Ovary (tissue), 9 donors: ENCODE measurements around the gene KRT9. TPM values are rescaled to one million over a fixed set of nuclear protein-coding genes. Genes with fewer than 3 reads are reported as not detected.

Experiments
- DNase-seq, 5 donors: peaks; one replicate each; pipeline ENCODE4 v3.0.0-alpha.2; 2019 to 2020
- H3K27ac ChIP-seq, 2 donors: fragments of 200-600 bp; one replicate each; pipeline versions ENCODE4 v1.5.1 to v1.8.0; 2019 to 2022
- H3K27me3 ChIP-seq: fragments of 200-600 bp; one replicate; pipeline ENCODE4 v1.8.0; 2022
- H3K36me3 ChIP-seq: fragments of 200-600 bp; sonication (generic); one replicate; pipeline ENCODE4 v1.5.1; 2019
- H3K4me1 ChIP-seq: one replicate; pipeline ENCODE4 v1.8.1; 2013; ENCODE audit warnings: mild to moderate bottlenecking, moderate library complexity; ENCODE audit not compliant: insufficient read depth
- H3K4me3 ChIP-seq: fragments of 200-600 bp; sonication (generic); one replicate; pipeline ENCODE4 v1.5.1; 2017
- H3K9me3 ChIP-seq, 2 donors: fragments of 200-600 bp in 1 of 2; sonication (generic) in 1 of 2; one replicate each; pipeline versions ENCODE4 v1.5.1 to v1.8.1; 2013 to 2019; ENCODE audit warnings: mild to moderate bottlenecking in 1 of 2, moderate library complexity in 1 of 2
- EP300 ChIP-seq: sonication (generic); formaldehyde crosslinking; IDR thresholded peaks from one replicate; pipeline ENCODE4 v1.6.1; 2017; ENCODE audit warnings: antibody characterized with exemption
- POLR2A ChIP-seq: fragments of 450-650 bp; IDR thresholded peaks from one replicate; pipeline ENCODE4 v1.6.1; 2017; ENCODE audit warnings: antibody characterized with exemption, mild to moderate bottlenecking, moderate library complexity
- WGBS, 3 donors: extraction: QIAGEN DNeasy Blood & Tissue Kit in 1 of 3; methylation state at CpG; one replicate each; pipeline versions ENCODE4 v1.1.5 to v1.1.7; 2013 to 2017; 5-methylcytosine and 5-hydroxymethylcytosine counted together
- intact Hi-C, 4 donors: fragments of 100-400 bp; cut with DNase I; formaldehyde crosslinking; loops; one replicate each; pipeline versions ENCODE4 v1.11.0 to v1.15.1; 2022 to 2023
- polyA plus RNA-seq, 2 donors: library from polyadenylated mRNA; stranded (reverse); fragments of 200-250 nt in 1 of 2; fragments of 350-450 nt in 1 of 2; fragmentation: Illumina TruSeq in 1 of 2; extraction: RNeasy Lipid Tissue Mini Kit (QIAGEN cat#74804) in 1 of 2; gene quantifications; one replicate each; pipeline ENCODE4 v1.2.3, GENCODE V29; 2013 to 2014
- total RNA-seq, 7 donors: library from RNA; depleted of rRNA in 2 of 7; stranded (reverse); fragments of >200 nt in 2 of 7; fragmentation: NEBNext Ultra II Directional in 3 of 7; extraction: Animal tissue kit (Norgen Biotek cat#: 25700) in 3 of 7; gene quantifications; one replicate each; pipeline versions ENCODE4 v1.1.0 to v1.2.4, GENCODE V29; 2016 to 2023
- TF ChIP-seq, protein P1 (sequence below), 3 donors: fragments of 450-650 bp in 2 of 3; fragments of 200-600 bp in 1 of 3; IDR thresholded peaks; one replicate each; pipeline versions ENCODE4 v1.5.1 to v1.8.0; 2016 to 2022; ENCODE audit warnings: antibody characterized with exemption in 3 of 3, mild to moderate bottlenecking in 1 of 3
- donor health status: DM: no; HTN: no; CAD: no; lungs with moderate emphysema.
- donor health status: DM: no; HTN: no; CAD: no.
- donor health status: Bipolar disorder and iron deficiency.
- donor health status: DM: yes; HTN: yes; CAD: no.
- donor health status: DM: no; HTN: no; CAD: no.
- donor health status: DM: yes; HTN: yes; CAD: no.

KRT9 gene
- total and polyA plus RNA-seq, 9 donors: not detected

DNA sequence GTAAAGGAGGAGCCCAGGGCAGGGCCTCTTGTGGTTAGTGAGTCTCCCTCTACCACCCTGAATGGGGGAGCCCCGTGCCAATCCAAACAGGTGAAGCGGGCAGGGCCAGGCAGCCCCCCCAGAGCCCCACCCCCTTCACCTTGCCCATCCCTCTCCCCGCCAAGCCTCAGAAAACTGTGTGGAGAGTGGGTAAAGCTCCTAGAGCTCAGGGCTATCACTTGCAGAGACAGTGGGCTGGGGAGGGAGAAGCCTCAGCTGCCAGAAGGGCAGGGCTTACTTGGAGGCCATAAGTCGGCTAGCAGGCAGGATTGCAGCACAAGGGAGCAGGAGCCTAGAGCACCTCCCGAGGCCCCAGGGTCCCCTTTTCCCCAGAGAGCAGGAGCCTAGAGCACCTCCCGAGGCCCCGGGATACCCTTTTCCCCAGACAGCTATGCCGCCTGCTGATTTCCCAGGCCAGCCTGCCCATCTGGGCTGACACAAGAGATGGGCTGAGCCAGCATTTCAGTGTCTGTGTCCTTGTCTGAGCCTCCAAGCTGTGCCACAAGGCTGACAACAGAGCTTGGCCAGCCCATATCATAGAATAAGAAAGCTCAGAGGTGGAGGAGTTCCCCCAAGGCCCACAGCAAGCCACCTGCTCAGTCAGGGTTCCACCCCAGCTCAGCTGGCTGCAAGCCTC is 21.6 kb upstream of the KRT9 start:
- no peak overlapping the region for H3K4me3 ChIP-seq
- H3K27ac ChIP-seq: no peak overlapping the region
- H3K9me3 ChIP-seq: no peaks in the 10 kb centered on the region
- no peaks in the 10 kb centered on the region for H3K27me3 ChIP-seq
- H3K36me3 ChIP-seq: no peaks in the 10 kb centered on the region
- H3K4me1 ChIP-seq: no peaks in the 10 kb centered on the region
- no peak for TF ChIP-seq EP300
- no peak for TF ChIP-seq POLR2A
- TF ChIP-seq, protein P1, sequence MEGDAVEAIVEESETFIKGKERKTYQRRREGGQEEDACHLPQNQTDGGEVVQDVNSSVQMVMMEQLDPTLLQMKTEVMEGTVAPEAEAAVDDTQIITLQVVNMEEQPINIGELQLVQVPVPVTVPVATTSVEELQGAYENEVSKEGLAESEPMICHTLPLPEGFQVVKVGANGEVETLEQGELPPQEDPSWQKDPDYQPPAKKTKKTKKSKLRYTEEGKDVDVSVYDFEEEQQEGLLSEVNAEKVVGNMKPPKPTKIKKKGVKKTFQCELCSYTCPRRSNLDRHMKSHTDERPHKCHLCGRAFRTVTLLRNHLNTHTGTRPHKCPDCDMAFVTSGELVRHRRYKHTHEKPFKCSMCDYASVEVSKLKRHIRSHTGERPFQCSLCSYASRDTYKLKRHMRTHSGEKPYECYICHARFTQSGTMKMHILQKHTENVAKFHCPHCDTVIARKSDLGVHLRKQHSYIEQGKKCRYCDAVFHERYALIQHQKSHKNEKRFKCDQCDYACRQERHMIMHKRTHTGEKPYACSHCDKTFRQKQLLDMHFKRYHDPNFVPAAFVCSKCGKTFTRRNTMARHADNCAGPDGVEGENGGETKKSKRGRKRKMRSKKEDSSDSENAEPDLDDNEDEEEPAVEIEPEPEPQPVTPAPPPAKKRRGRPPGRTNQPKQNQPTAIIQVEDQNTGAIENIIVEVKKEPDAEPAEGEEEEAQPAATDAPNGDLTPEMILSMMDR (IDR thresholded peaks at IDR 0.05): no peak
- DNase-seq: no peak
- whole genome bisulfite sequencing, 3 donors: 57 to 66% (median 58%) methylated on average over 8 of the region's 8 CpGs
- intact Hi-C loops: no loop called here

DNA sequence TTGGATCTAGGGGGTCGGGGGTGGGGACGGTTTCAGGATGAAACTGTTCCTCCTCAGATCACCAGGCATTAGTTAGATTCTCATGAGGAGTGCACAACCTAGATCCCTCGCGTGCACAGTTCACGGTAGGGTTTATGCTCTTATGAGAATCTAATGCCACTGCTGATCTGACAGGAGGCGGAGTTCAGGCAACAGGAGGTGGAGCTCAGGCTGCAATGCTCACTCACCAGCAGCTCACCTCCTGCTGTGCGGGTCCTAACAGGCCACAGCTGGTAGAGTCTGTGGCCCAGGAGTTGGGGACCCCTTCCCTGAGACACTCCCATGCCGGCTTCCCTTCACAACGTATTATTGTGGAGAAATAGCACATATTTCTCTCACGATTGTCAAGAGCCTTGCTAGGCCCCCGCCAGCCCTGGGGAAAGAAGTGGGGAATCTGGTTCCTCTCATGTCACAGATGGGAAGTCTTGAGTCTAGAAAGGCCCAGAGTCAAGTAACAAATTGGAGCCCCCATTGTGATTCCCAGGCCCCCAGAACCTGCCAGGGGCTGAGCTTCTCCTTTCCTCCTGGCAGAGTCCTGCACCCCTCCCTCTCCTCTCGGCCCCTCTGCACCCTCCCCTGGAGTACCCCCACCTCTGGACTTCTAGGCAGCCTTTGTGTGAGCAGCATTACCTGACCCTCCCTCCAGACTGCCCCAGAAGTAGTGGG is 20.9 kb upstream of the KRT9 start:
- intact Hi-C loops: no loop called here
- no peaks in the 10 kb centered on the region for H3K9me3 ChIP-seq
- H3K4me1 ChIP-seq: no peaks in the 10 kb centered on the region
- H3K27ac ChIP-seq: no peak overlapping the region
- H3K36me3 ChIP-seq: no peaks in the 10 kb centered on the region
- H3K4me3 ChIP-seq: no peak overlapping the region
- H3K27me3 ChIP-seq: no peaks in the 10 kb centered on the region
- DNase-seq: no peak
- TF ChIP-seq EP300: no peak
- TF ChIP-seq POLR2A: no peak
- TF ChIP-seq, protein P1 (IDR thresholded peaks at IDR 0.05): no peak
- WGBS, 3 donors: 81 to 83% (median 81%) methylated on average over 12 of the region's 12 CpGs

DNA sequence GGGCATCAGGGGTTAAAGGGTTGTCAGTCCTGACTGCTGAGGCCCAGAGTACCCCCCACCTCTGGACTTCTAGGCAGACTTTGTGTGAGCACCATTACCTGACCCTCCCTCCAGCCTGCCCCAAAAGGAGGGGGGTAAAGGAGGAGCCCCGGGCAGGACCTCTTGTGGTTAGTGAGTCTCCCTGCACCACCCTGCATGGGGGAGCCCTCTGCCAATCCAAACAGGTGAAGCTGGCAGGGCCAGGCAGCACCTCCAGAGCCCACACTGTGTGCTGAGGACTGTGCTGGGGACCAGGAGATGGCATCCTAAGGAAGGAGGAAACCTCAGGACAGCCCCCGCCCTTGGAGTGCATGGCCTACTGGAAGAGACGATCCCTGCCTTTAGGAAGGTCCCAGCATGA is 17.4 kb upstream of the KRT9 start:
- intact Hi-C loops: no loop called here
- no peak overlapping the region for H3K27ac ChIP-seq
- WGBS, 3 donors: 56 to 67% (median 63%) methylated on average over 3 of the region's 3 CpGs
- H3K4me1 ChIP-seq: no peaks in the 10 kb centered on the region
- no peak overlapping the region for H3K4me3 ChIP-seq
- TF ChIP-seq, protein P1 (IDR thresholded peaks at IDR 0.05): no peak
- TF ChIP-seq EP300 (no peak), POLR2A (no peak)
- H3K27me3 ChIP-seq: no peaks in the 10 kb centered on the region
- no peaks in the 10 kb centered on the region for H3K36me3 ChIP-seq
- no peak for DNase-seq
- no peaks in the 10 kb centered on the region for H3K9me3 ChIP-seq

DNA sequence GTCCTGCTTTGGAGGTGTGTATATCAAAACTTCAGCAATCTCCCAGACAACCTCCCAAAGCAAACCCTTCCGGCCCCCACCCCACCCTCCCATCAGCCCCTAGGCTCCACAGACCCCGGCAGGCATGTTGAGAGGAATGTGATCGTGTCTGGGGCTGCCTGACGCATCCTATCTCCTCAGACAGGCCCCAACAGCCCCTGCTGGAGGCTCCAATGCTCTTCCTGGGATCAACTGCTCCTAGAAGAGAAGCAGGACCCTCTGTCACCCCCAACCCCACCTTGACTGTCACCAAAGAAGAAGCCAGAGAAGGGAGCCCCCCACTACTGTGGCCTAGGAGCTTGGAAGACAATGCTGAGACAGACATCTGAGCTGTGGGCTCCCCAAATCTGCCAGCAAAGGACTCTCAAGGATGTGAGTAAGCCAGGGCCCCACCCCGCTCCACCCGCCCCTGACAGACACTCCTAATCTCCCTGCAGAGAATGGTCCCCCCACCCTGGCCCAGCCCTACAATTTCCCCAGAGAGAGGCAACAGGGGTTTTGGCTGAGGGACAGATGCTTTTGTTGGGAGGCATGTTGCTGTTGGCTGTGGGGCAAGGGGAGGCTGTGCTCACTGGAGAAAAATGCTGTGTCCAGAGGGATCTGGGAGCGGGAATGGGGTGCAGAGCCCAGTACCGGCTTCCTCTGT is 16.4 kb upstream of the KRT9 start:
- no peak for DNase-seq
- WGBS, 3 donors: 54 to 74% (median 72%) methylated on average over 6 to 8 of the region's 8 CpGs
- H3K27ac ChIP-seq: no peak overlapping the region
- H3K36me3 ChIP-seq: no peaks in the 10 kb centered on the region
- no peaks in the 10 kb centered on the region for H3K9me3 ChIP-seq
- intact Hi-C loops: no loop called here
- no peak overlapping the region for H3K4me3 ChIP-seq
- TF ChIP-seq POLR2A (no peak), EP300 (no peak)
- TF ChIP-seq, protein P1 (IDR thresholded peaks at IDR 0.05): no peak
- no peaks in the 10 kb centered on the region for H3K4me1 ChIP-seq
- H3K27me3 ChIP-seq: no peaks in the 10 kb centered on the region
